NCI-H128 (cell line): ENCODE data around the gene KANK3.
A peak's percentile ranks its signal among the peaks of the same experiment; 100 is the strongest.

Source experiments
- DNase-seq: peaks from one replicate; lab custom pipeline; 2025; ENCODE audit not compliant: unreplicated experiment; lab: John Stamatoyannopoulos, UW

Gene KANK3

GRCh38 chr19:8340341-8341096, 2.5 kb downstream of the KANK3 start:
- DNase-seq = no peak

GRCh38 chr19:8338835-8339234, 4.2 kb downstream of the KANK3 start:
- DNase-seq = no peak

DNA sequence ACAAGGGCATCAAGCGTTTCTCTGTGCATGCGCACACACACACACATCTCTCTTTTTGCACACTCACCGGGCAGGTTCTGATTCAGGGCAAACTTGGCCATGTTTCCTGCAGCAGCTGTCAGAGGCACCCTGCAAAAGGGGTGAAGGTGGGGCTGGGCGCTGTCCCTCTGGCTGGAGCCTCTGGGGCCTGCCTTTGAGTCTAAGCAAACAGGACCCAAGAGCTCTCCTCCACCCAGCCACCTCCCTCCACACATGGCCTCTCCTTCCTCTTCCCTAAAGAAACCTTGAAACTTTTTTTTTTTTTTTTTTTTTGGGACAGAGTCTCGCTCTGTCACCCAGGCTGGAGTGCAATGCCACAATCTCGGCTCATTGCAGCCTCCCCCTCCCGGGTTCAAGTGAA, 5.3 kb downstream of the KANK3 start:
- DNase-seq = no peak

- DNase-seq = no peak
These were observed 6.4 kb downstream of the KANK3 start for GRCh38 chr19:8336660-8337059.

GRCh38 chr19:8336072-8336569, 6.9 kb downstream of the KANK3 start:
- no peak for DNase-seq

DNA sequence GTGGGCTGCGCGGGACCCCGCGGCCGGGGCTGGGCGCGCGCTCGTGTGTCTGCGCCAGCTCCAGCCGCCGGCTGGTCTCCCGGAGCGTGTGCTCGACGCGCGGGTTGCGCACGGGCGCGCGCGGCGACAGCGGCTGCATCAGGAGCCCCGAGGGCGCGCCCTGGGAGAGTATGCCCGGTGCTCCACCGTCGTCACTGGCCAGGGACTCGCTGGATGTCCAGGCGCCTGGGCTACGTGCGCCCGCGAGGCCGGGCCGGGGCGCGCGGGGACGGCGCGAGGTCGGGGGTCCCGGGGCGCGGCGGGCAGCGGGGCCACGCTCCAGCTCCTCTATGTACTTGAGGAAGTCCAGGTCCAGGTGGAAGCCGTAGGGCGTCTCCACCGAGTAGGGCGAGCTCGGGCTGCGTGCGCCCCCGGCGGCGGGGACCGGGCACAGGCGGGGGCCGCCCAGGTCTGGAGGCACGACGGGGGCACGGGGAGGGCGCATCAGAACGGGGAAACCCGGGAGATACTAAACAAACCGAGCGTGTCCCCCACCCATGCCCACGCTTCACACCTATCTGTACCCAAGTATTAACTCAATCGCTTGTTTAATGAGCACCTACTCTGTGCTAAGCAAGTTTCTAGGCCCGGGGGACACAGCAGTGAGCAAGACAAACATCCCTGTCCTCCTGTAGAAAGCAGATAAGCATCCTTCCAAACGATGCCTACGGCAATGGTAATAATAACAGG, 7.6 kb downstream of the KANK3 start:
- no peak for DNase-seq

DNA sequence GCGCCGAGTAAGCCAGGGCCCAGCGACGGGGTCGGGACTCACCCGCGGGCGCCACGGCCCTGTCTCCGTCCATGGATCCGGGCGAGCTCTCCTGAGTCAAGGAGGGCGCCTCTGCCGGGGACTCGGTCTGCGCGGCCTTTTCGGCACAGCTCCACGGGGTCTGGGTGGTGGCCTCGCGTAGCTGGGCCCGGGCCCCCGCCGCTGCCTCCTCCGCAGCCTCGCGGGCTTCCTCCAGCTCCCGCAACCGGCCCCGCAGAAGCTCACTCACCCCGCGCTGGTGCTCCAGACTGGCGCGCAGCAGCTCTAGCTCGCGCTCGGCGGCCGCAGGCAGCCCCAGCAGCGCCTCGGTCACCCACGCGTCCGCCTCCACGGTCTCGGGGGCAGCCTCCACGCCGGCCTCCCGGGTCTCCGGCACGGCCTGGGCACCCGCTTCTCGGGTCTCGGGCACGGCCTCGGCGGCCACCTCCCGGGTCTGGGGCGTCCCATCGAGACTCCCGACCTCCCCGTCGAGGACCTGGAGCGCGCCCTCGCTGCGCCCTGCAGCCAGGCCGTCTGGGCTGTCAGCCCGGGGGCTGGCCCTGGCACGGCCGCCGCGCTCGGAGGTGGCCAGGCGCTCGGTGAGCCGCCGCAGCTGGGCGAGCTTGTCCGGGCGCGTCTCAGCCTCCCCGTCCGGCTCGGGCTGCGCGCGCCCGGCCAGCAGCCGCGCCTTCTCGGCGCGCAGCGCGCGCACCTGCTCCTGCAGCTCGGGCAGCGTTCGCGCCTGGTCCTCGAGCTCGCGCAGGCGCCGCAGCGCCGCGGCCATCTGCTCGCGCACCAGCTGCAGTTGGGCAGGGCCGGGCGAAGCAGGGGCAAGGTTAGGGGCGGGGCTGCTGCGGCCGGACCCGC, 8.4 kb downstream of the KANK3 start:
- no peak for DNase-seq

DNA sequence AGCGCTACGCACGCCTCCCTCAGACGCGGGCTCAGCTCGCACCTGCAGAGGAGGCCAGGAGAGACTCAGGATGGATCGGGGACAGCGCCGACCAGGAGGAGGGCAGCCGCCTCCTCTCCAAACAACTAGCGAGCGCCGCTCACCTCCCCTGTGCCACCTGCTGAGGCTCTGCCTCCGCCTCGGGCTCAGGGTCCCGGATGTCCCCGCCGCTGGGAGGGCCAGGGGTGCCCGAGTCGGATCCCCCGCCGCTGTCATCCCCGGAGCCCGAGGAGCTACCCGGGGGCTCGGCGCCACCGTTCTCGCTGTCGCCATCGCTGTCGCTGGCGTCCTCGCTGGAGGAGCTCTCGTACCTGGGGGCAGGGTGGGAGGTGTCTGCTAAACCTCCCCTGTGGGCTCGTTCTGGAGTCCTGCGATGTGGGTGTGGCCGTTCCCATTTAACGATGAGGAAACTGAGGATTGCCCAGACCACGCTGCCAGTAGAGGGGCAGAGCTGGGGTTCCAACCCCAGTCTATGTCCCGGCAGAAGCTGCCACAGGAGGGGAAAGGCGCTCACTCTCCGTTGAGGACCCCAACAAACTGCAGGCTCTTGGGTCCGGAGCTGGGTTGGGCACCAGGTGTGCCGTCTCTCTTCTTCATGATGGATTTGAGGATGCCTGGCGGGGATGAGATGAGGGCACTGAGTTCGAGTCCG, 9.2 kb downstream of the KANK3 start:
- DNase-seq = no peak

DNA sequence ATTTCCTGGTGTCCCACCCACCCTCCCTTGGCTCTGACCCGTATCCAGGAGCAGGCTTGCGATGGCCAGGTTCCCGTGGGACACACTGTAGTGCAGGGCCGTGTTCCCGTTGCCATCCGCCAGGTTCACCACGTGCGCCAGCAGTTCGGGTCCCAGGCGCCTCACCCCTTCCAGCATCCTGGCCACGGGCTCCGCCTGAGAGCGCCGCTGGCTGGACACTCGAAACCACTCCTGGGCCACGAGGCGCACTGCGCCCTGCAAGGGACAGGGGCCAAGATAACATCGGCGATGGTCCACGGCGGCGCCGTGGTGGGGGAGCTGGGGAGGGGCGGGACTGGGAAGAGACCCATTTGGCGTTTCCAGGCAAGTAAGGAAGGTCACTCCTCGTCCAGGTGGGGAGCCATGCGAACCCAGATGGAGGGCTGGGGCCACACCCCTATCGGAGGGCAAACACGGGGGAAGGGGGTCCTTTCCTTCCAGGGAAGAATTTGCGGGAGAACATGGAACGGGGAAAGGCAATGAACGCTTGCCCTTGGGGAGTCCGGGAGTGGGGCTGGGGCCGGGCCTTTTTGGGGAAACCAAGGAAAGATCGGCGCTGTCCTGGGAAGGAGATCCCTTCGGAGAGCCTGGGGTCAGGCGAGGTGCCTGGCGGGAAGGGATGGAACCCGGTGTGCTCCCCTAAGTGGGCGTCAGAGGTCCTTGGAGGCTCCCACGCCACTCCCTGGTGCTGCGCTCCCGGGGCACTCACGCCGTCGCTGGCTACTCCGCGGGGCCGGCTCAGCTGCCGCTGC, 9.9 kb downstream of the KANK3 start:
- no peak for DNase-seq

GRCh38 chr19:8331263-8331845, 11.7 kb downstream of the KANK3 start:
- DNase-seq = no peak

GRCh38 chr19:8329996-8330395, 13.1 kb downstream of the KANK3 start:
- DNase-seq = no peak

DNA sequence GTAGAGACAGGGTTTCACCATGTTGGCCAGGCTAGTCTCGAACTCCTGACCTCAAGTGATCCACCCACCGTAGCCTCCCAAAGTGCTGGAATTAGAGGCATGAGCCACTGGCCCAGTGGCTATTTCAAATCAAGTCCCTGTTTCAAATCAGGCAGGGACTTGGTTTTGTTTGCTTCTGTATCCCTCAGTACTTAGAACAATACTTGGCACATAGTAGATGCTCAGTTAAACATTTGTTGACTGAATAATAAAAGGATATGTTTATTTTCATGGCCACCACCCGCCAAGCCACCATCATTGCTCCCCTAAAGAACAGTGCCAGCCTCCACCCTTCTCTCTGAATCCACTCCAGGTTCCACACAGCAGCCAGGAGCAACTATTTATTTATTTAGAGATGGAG, 17.6 kb downstream of the KANK3 start:
- no peak for DNase-seq

DNA sequence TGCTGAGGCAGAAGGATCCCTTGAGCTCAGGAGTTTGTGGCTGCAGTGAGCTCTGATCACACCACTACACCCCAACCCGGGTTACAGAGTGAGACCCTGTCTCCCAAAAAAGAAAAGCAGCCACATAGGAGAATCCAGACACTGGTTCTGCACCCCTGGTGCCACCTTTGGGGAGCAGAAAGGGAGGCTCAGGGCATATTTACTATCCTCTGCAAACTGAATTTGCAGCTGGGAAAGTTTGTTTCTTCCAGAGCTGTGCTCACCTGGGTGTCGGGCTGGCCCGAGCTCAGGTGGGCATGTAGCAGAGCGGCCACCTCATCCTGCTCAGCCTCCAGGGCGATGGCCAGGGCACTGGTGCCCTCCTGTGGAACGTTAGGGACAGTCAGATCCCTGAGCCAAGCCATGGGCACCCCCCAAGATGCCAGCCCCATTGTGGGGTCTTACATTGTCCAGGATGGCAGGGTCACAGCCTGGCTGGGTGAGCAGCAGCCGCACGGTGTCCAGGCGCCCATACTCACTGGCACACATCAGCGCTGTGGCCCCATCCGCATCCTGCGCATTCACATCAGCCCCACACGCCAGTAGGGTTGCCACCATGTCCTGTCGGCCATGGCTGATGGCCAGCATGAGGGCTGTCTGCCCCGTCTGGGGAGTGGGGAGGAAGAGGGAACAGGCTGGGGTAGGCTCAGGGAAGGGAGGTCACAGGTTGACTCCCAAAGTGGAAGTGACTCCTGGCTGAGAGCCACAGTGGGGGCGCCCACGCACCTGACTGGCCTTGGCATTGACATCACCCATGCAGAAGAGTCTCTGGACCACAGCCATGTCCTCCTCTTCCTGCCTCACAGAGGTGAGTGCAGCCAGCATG, 18.6 kb downstream of the KANK3 start:
- DNase-seq = no peak

DNA sequence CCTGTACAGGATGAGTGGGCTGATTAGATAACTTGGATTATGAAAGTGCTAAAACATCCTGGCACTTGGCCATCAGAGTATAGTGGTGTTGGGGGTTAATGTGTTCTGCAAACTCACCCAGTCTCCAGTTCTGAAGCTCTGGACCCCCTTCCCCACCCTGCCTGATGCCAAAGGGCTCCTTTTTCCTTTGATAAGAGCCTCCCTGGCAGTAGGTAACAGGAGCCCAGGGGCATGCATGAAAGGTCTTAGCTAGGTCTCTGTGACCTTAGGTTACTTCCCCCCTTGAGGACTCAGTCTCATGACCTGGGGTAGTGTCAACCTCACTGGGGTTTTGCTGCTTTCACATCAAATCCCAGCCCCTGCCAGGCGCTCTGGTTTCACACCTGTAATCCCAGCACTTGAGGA, 19.3 kb downstream of the KANK3 start:
- DNase-seq = no peak

DNA sequence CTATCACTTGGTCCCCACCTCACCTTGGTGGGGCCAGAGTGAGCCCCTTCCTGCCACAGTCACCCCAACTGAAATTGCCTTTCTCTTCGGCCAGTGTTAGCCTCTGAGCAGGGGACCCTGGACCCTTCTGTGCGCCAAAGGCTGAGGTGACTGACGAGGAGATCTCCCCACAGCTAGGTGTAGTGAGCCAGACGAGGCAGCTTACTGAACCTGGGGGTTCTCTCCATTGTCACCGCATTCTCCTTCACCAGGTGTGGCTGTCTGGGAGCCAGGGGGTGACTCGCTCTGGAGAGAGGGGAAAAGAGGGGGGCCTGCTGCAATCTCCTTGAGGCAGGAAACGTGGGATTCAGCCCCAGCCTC, 20.4 kb downstream of the KANK3 start:
- no peak for DNase-seq

- no peak for DNase-seq
These were observed 20.9 kb downstream of the KANK3 start for GRCh38 chr19:8321986-8322637.

GRCh38 chr19:8321067-8321985, 21.7 kb downstream of the KANK3 start, which contains the start of the genes NDUFA7 and RPS28:
Gene NDUFA7 (minus strand): TSS chr19:8321375. CDS start chr19:8321358, 17 bp downstream.
Gene RPS28 (plus strand): TSS chr19:8321496. CDS start chr19:8321531, 35 bp downstream.
- peak; percentile 92 for DNase-seq
